ENCODE measurements around the gene ATP6AP1.

ATP6AP1 gene

GRCh38 chrX:154432210-154432609, 3.7 kb downstream of the ATP6AP1 start:
- H3K4me1 ChIP-seq (ENCODE audit: control insufficient read depth in 1 of 2, insufficient read depth in 1 of 2, low read depth in 1 of 2, low read length in 1 of 2): peaks cover 30 to 48% of the 10 kb centered on the region in 2 experiments
- H3K9me3 ChIP-seq: no peaks in the 10 kb centered on the region
- H3K36me3 ChIP-seq: peaks cover 40% of the 10 kb centered on the region
- peak overlapping the region in 1 of 2 experiments; percentile 34 for H3K4me3 ChIP-seq (ENCODE audit: low read depth in 1 of 2, low read length in 1 of 2)
- TF ChIP-seq CTCF (IDR thresholded peaks at IDR 0.05): no peak
- peak overlapping the region; percentile 87 for H3K27ac ChIP-seq
- H3K27me3 ChIP-seq: no peaks in the 10 kb centered on the region

GRCh38 chrX:154433605-154434004, 5.1 kb downstream of the ATP6AP1 start:
- Histone ChIP-seq H3K36me3 (peaks cover 42% of the 10 kb centered on the region), H3K27me3 (no peaks in the 10 kb centered on the region), H3K4me1 (ENCODE audit: control insufficient read depth in 1 of 2, insufficient read depth in 1 of 2, low read depth in 1 of 2, low read length in 1 of 2) (peaks cover 37 to 50% of the 10 kb centered on the region in 2 experiments), H3K4me3 (ENCODE audit: low read depth in 1 of 2, low read length in 1 of 2) (no peak overlapping the region), H3K9me3 (no peaks in the 10 kb centered on the region), H3K27ac (peak overlapping the region; percentile 5)
- no peak for TF ChIP-seq CTCF (IDR thresholded peaks at IDR 0.05)

- Histone ChIP-seq H3K27ac (no peak overlapping the region), H3K9me3 (no peaks in the 10 kb centered on the region), H3K36me3 (peaks cover 47% of the 10 kb centered on the region), H3K27me3 (no peaks in the 10 kb centered on the region), H3K4me3 (ENCODE audit: low read depth in 1 of 2, low read length in 1 of 2) (no peak overlapping the region), H3K4me1 (ENCODE audit: control insufficient read depth in 1 of 2, insufficient read depth in 1 of 2, low read depth in 1 of 2, low read length in 1 of 2) (peaks cover 34 to 48% of the 10 kb centered on the region in 2 experiments)
- no peak for TF ChIP-seq CTCF (IDR thresholded peaks at IDR 0.05)
Measured at GRCh38 chrX:154434394-154435168, 6.1 kb downstream of the ATP6AP1 start.

- peak overlapping the region; percentile 93 for H3K27ac ChIP-seq
- H3K4me1 ChIP-seq (ENCODE audit: control insufficient read depth in 1 of 2, insufficient read depth in 1 of 2, low read depth in 1 of 2, low read length in 1 of 2): peaks cover 27 to 42% of the 10 kb centered on the region in 2 experiments
- peaks cover 53% of the 10 kb centered on the region for H3K36me3 ChIP-seq
- no peaks in the 10 kb centered on the region for H3K9me3 ChIP-seq
- TF ChIP-seq CTCF (IDR thresholded peaks at IDR 0.05): no peak
- H3K4me3 ChIP-seq (ENCODE audit: low read depth in 1 of 2, low read length in 1 of 2): no peak overlapping the region
- no peaks in the 10 kb centered on the region for H3K27me3 ChIP-seq
Measured at GRCh38 chrX:154435171-154435733, 6.8 kb downstream of the ATP6AP1 start.

GRCh38 chrX:154436374-154436982, 8.0 kb downstream of the ATP6AP1 start:
- Histone ChIP-seq H3K9me3 (no peaks in the 10 kb centered on the region), H3K4me1 (ENCODE audit: control insufficient read depth in 1 of 2, insufficient read depth in 1 of 2, low read depth in 1 of 2, low read length in 1 of 2) (peaks cover 15 to 29% of the 10 kb centered on the region in 2 experiments), H3K36me3 (peaks cover 65% of the 10 kb centered on the region), H3K27me3 (no peaks in the 10 kb centered on the region), H3K4me3 (ENCODE audit: low read depth in 1 of 2, low read length in 1 of 2) (peak overlapping the region; percentile 69 to 78), H3K27ac (peak overlapping the region; percentile 93)
- no peak for TF ChIP-seq CTCF (IDR thresholded peaks at IDR 0.05)

Measured in neutrophil (primary cell).